CD4-positive, alpha-beta T cell treated with Interleukin-6 at 100 ng/mL for 8 hours (primary cell): ENCODE data around the gene PRODH2.
"Not testable (repeated sequence)": the region's sequence is repeated elsewhere in the genome, so short reads cannot be mapped to it uniquely, and the experiment has no call there.

Experiments used
- DNase-seq: peaks from one replicate; pipeline ENCODE4 v3.0.0-alpha.2; 2020; ENCODE audit warnings: mixed read lengths, low spot score

The PRODH2 gene

GRCh38 chr19:35843676-35844481 lies 31.2 kb upstream of the PRODH2 start:
- no peak for DNase-seq

GRCh38 chr19:35842666-35843272 lies 30.1 kb upstream of the PRODH2 start:
- DNase-seq, result no peak

DNA sequence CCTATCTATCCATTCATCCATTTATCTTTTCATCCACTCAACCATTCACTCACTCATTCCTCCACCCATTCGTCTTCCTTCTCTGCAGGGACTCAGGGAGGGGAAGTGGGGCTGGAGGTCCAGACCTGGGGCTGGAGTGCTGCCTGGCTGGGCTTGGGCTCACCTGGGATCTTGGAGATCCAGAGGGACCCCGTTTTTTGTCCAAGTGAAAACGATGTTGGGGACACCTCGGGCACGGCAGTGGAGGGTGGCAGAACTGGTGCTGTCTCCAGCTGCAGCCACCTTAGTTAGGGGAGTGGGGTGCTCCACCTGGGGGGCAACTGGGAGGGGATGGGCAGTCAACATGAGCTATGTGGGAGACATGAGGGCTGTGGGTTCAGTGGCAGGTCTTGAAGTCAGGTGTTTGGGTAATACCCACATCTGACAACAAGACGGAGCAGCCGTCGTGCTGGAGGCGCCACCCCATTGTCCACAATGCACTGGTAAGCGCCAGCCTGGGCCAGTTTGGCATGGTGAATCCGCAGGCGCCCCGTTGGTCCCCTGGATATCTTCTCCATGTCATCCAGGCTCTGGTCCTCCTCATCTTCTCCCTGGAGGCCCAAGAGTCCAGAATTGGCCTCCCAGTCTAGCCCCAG lies 29.4 kb upstream of the PRODH2 start:
- no peak for DNase-seq

DNA sequence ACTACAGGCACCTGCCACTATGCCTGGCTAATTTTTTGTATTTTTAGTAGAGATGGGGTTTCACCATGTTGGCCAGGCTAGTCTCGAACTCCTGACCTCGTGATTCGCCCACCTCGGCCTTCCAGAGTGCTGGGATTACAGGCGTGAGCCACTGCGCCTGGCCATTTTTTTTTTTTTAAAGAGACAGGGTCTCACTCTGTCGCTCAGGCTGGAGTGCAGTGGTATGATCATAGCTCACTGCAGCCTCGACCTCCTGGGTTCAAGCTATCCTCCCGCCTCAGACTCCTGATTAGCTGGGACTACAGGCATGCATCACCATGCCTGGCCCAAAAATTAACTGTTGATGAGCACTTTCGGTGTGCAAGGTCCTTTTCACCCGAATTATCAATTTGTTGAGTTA lies 23.5 kb upstream of the PRODH2 start:
- DNase-seq, result not testable (repeated sequence)

- no peak for DNase-seq
These were observed 21.3 kb upstream of the PRODH2 start for GRCh38 chr19:35833972-35834371.

GRCh38 chr19:35832054-35832453 lies 19.4 kb upstream of the PRODH2 start:
- no peak for DNase-seq

DNA sequence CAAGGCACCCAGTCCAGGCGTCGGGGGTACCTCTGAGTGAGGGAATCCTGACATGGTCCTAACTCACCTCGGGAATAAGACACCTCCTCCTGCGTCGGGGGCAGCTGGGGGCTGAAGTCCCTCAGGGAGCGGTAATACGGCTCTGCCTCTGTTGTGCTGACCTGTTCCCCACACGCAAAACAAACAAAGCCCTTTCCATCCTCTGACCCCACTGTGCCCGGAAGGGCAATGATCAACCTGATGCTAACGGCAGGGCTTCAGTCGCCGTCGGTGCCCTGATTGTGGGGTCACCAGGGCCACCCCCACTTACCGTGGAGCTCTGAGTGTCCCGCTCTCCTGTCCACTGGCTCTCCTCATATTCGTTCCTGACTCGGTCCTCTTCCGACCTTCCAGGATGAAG lies 18.3 kb upstream of the PRODH2 start:
- no peak for DNase-seq

DNA sequence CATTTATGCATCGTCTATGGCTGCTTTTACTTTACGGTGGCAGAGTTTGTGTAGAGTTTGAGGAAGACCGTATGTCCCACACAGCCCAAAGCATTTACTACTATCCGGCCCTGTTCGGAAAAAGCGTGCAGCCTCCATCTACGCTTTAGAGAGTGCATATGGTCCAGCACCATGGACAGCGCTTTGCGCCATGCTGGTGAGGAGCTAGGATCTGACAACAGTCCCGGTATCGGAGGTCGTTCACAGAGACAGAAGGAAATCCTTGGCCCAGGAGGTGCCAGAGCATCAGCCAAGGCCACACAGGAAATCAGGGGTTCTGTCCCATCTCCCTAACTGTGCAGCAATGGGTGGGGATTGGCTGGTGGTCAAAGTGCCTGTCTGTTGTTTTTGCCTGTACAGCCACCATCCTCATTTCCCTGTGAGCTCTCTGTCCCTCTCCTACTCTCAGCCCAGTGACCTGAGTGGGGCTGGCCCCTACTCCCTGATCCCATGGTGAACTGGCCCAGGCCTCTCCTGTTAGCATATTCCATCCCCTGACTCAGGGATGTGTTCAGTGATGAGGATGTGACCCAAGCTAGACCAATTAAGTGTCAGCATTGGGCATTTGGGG lies 16.2 kb upstream of the PRODH2 start:
- DNase-seq, result no peak

DNA sequence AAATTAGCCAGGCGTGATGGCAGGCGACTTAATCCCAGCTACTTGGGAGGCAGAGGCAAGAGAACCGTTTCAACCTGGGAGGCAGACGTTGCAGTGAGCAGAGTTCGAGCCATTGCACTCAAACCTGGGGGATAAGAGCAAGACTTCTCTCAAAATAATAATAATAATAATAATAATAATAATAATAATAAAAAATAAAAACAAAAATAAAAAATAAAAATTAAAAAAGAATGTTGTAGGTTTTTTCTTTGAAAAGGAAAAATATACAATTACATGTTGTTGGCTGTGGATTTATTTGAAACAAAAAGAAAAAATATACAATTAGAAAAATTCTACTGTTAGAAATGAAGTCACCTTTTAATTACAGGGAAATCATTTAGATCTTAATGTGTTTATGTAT lies 11.5 kb upstream of the PRODH2 start:
- DNase-seq, result no peak

- no peak for DNase-seq
These were observed 9.9 kb upstream of the PRODH2 start for GRCh38 chr19:35822579-35822978.

DNA sequence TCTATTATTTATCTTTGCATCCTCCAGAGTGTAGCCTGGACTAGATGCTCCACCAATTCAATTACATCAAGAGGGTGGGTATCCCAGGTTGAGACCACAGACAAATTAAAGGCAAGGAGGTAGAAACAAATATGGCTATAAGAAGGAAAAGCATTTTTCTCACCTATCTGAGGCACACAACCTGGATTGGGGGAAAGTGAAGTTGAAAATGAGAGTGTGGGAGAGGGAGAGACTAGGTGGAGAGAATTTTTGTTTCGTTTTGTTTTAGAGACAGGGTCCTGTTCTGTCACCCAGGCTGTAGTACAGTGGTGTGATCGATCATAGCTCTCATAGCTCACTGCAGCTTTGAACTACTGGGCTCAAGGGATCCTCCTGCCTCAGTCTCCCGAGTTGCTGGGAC lies 5.8 kb upstream of the PRODH2 start:
- DNase-seq, result no peak

DNA sequence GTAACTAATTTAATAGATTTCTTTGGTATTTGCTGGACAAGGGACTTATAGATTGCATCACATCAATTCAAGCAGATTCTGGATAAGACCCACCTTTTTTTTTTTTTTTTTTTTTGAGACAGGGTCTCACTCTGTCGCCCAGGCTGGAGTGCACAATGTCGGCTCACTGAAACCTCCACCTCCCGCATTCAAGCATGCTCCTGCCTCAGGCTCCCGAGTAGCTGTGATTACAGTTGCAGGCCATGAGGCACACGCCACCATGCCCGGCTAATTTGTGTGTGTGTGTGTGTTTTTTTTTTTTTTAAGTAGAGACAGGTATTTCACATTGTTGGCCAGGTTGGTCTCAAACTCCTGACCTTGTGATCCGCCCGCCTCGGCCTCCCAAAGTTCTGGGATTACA lies 4.2 kb upstream of the PRODH2 start:
- no peak for DNase-seq

GRCh38 chr19:35816262-35816661 lies 3.6 kb upstream of the PRODH2 start:
- DNase-seq, result no peak

DNA sequence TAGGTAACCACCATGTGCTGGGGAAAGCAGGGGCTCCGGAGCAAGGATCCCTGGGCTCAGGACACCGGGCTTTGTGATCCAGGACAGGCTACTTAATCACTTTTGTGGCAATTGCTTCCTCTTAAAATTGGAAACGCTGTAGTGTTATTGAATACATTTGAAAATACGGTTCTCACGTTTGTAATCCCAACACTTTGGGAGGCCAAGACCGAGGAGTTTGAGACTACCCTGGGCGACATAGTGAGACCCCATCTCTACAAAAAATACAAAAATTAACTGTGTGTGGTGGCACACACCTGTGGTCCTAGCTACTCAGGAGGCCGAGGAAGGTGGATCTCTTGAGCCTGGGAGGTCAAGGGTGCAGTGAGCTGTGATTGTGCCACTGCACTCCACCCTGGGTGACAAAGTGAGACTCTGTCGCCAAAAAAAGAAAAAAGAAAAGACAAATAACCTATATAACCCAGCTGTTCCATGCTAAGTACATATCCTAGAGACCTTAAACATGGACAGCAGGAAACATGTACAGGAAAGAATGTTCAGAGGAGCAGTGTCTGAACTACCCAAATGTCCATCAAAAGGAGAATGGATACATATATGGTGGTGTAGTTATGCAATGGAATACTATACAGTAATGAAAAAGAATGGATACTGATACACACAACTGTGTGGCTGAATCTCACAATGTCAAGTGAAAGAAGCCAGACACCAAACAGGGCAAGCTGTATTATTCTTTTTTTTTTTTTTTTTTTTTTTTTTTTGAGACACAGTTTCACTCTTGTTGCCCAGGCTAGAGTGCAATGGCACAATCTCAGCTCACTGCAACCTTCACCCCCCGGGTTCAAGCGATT lies 622 bp upstream of the PRODH2 start:
- no peak for DNase-seq

DNA sequence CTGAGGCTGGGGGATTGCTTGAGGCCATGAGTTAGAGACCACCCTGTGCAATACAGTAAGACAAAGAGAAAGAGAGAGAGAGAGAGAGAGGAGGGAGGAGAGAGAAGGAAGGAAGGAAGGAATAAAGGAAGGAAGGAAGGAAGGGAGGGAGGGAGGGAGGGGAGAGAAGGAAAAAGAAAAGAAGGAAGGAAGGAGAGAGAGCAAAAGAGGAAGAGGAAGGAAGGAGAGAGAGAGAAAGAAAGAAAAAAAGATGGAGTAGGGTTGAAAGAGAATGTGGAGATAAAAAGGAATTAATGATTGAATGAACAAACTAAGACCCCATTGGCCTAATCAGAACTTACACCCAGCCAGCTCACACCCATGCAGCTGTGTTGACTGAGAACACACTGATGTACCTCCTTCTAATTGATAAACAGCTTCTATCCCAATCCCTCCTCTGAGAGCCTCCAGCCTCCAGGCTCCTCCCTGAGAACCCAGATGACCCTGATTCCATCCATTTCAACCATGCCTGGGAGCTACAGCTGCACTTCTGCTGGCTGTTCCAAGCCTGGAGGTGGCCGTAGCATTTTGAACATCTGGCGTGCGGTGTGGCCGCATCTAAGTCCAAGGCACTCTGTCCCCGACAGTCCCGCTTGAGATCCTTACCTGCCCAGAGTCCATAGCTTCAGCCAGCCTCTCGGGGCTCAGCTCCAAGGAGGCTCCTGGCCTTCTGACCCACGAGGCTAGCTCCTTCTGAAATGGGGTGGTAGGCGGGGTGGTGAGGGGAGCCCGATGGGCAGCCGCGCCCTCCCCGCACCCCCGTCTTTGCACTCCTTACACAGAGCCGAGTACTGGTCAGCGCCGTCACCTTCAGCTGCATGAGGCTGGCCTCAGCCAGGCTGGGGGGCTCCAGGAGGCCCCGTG lies 1.1 kb downstream of the PRODH2 start:
- no peak for DNase-seq

- DNase-seq, result no peak
These were observed 5.0 kb downstream of the PRODH2 start for GRCh38 chr19:35807633-35808032.

- DNase-seq, result no peak
These were observed 6.0 kb downstream of the PRODH2 start for GRCh38 chr19:35806597-35806996.

GRCh38 chr19:35805526-35806102 lies 7.0 kb downstream of the PRODH2 start:
- DNase-seq, result no peak

GRCh38 chr19:35801828-35802227 lies 10.8 kb downstream of the PRODH2 start:
- DNase-seq, result no peak

DNA sequence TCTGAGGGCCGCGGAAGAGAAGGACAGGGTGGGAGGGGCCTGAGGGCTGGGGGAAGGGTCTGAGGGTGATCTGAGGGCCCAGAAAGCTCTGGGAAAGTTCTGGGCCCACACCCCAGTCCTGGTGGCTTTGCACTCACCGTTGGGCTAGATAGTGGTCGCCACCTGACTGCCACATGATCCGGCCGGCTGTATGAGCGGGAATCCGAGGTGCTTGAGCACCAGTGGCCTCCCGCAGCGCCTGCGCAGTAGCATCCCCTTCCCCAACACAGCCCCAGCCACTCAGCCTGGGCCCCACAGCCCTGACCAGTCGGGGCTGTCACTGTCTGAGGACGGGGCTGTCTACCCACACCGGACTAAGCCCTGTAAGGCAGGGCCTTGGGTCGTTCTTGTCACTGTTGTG lies 15.0 kb downstream of the PRODH2 start:
- DNase-seq, result no peak
